Gastrocnemius medialis (tissue), 4 donors: ENCODE data around the gene CLCN6.

Experiments
- POLR2A ChIP-seq, 2 donors: fragments of 450-650 bp; IDR thresholded peaks; one replicate each; pipeline ENCODE4 v1.6.1; 2017; ENCODE audit warnings: antibody characterized with exemption in 2 of 2, mild to moderate bottlenecking in 2 of 2, moderate library complexity in 2 of 2
- TF ChIP-seq, protein P1 (sequence below), 5 experiments: fragments of 450-650 bp in 3 of 5; fragments of 200-600 bp in 2 of 5; sonication (generic) in 2 of 5; IDR thresholded peaks in 4 of 5; conservative IDR thresholded peaks in 1 of 5; 1 replicate in 4 of 5; 2 replicates in 1 of 5; pipeline ENCODE4 v1.5.1; 2016 to 2019; ENCODE audit warnings: antibody characterized with exemption in 5 of 5, mild to moderate bottlenecking in 3 of 5, moderate library complexity in 3 of 5

DNA sequence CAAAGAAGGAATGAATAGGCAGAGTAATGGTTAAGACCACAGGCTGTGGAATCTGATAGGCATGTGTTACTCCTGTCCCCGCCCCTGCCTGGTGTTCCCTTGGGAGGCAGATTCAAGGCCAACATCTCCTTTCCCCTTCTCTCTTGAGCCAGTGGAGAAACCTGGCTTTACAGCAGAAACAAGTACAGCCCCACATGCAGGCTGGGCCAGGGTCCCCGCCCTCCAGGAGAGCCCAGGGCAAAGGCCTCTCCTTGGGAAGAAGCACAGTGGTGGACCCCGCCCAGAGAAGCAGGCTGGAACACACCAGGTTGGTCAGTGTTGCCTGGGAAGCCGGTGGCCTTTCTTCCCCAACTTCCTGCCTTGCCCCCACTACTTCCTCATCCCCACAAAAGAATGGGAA, 37.2 kb upstream of the CLCN6 start:
- TF ChIP-seq POLR2A (IDR thresholded peaks at IDR 0.05): no peak
- TF ChIP-seq, protein P1, sequence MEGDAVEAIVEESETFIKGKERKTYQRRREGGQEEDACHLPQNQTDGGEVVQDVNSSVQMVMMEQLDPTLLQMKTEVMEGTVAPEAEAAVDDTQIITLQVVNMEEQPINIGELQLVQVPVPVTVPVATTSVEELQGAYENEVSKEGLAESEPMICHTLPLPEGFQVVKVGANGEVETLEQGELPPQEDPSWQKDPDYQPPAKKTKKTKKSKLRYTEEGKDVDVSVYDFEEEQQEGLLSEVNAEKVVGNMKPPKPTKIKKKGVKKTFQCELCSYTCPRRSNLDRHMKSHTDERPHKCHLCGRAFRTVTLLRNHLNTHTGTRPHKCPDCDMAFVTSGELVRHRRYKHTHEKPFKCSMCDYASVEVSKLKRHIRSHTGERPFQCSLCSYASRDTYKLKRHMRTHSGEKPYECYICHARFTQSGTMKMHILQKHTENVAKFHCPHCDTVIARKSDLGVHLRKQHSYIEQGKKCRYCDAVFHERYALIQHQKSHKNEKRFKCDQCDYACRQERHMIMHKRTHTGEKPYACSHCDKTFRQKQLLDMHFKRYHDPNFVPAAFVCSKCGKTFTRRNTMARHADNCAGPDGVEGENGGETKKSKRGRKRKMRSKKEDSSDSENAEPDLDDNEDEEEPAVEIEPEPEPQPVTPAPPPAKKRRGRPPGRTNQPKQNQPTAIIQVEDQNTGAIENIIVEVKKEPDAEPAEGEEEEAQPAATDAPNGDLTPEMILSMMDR (IDR thresholded peaks at IDR 0.05 in 4 of 5, conservative IDR thresholded peaks at IDR 0.05 in 1 of 5): no peak
